Loucy (cell line): ENCODE data around the gene BMP3.

Experiments
- CTCF ChIP-seq: fragments of 200-600 bp; sonication (generic); conservative IDR thresholded peaks from 2 replicates; pipeline ENCODE4 v1.5.1; 2014; ENCODE audit warnings: mild to moderate bottlenecking, antibody characterized with exemption, low read length
- EZH2phosphoT487 ChIP-seq: fragments of 200-600 bp; IDR thresholded peaks from 2 replicates; pipeline ENCODE4 v1.6.1; 2018; ENCODE audit warnings: antibody characterized with exemption, mild to moderate bottlenecking, moderate library complexity, borderline replicate concordance

- TF ChIP-seq CTCF: no peak
- no peak for TF ChIP-seq EZH2phosphoT487
Observed at GRCh38 chr4:81030061-81030980, at the start of gene BMP3.
